Daoy (cell line): ENCODE results near the gene KHSRP. TPM values are rescaled to one million over a fixed set of nuclear protein-coding genes. Genes with fewer than 3 reads are reported as not detected.

ENCODE experiments used
- DNase-seq: peaks from one replicate; pipeline ENCODE4 v3.0.0-alpha.2; 2015; ENCODE audit warnings: low read depth
- total RNA-seq: library from RNA; depleted of rRNA; stranded (reverse); fragments of >200 nt; shearing (Covaris generic); gene quantifications from 2 replicates; pipeline ENCODE4 v1.2.3, GENCODE V29; 2014

KHSRP gene
- total RNA-seq, 1 experiment from 2014 or later = 84.9 TPM

- peak; percentile 97 for DNase-seq
These were observed 31.3 kb downstream of the KHSRP start, which contains the start of gene GTF2F1 for GRCh38 chr19:6393074-6393982. Gene GTF2F1, minus strand, starts transcription at chr19:6393164. Its CDS starts 169 bp downstream, at chr19:6392995.

- DNase-seq = no peak
These were observed 32.2 kb downstream of the KHSRP start for GRCh38 chr19:6392221-6393073.

DNA sequence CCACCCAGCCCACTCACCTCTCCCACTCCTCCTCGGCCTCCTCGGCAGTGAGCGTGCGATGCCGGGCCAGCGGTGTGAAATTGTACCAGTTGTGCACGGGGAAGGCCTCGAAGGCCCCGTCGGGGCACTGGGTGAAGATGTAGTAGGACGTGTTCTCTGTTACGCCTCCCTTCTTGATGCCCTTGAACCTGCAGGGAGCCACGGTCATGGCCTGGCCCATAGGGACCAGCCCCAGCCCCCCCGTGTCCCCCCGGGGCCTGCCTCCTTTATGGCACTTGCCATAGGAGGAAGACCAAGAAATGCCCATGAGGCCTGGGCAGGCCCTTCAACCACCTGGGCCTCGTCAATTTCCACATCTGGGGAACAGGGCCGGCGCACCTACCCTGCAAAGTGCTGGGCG, 37.2 kb downstream of the KHSRP start:
- DNase-seq = no peak

GRCh38 chr19:6384381-6384780, 40.2 kb downstream of the KHSRP start:
- DNase-seq = no peak

DNA sequence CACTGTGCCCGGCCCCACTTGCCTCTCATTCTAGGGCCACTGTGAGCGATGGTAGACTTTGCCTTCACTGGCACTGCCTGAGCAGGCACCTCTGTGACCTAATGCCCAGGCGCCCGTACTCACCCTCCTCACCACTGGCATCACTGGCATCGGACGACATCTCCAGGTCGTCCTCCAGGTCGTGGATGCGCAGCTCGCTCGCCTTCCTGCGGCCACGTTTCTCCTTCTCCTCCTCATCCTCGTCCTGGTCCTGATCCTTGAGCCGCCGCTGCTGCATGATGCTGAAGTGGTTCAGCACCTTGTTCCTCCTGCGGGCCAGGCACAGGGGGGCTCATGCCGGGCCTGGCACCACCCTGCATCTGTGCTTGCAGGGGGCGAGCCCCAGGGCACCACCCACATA, 41.4 kb downstream of the KHSRP start:
- no peak for DNase-seq

- no peak for DNase-seq
These were observed 43.4 kb downstream of the KHSRP start for GRCh38 chr19:6381030-6381750.

GRCh38 chr19:6379744-6380143, 44.9 kb downstream of the KHSRP start:
- no peak for DNase-seq

DNA sequence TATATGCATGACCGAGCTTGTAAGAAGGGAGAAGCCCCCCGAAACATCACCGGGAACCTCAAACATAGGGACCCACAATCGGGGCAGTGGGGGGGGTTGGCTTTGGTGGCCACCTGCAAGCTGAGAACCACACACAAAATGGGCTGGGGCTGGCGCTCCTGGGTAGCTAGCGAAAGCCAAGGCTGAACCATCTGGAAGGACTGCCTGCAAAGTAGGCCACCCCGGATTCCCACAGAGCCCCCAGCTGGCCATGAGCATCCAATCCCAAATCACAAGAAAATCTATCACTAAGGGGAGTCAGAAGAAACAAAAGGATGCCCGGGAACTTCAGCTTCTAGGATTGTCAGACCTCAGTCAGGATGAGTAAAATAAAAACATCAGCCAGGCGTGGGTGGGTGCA, 46.1 kb downstream of the KHSRP start:
- DNase-seq = no peak

DNA sequence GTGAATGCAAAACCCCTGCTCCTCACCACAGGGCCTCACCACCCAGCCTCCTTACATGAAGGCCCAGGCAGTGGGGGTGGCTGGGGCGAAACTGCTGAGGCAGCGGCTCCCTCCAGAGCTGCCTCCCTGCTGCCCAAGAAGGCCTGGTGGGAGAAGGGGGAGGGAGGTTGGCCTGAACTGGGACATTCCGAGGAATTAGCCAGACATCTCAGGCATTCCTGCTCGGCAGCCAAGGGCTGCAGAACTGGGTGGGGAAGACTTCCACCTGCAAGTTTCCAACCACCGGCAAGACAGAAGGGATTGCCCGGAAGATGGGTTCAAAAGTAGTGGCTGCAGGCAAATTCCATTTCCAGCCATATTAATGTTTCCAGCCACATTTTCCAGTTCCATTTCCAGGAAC, 46.6 kb downstream of the KHSRP start:
- no peak for DNase-seq

DNA sequence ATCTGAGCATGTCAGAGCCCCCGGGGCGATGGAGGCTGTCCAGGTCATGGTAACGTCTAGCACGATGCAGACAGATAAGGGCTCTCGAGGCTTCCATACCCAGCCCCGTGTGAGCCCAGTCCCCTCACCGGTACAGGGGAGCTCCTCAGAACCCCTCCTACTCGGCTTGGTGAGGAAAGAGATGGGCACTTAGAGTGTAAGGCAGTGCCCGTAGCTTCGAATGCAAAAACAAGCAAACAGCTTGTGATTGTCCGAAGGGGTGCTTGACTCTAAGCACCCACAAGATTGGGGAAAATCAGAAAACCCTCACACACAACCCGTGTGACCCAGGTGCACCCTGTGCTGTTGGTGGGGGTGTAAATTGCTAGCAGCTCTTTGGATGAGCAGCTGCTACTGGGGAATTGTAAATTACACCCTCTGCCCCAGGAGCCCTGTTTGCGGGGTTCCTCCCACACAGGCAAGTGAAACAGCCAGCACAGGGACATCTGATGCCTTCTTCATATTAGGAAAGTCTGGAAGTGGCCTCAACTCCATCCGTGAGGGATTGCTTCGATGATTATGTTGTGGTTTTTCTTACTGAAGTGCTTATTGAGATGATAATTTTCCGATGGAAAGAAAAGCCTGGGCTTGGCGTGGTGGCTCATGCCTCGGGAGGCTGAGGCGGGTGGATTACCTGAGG, 48.0 kb downstream of the KHSRP start:
- no peak for DNase-seq

- no peak for DNase-seq
These were observed 49.1 kb downstream of the KHSRP start, which contains the start of gene PSPN for GRCh38 chr19:6375411-6376010. Gene PSPN, minus strand, starts transcription at chr19:6375933. Its CDS starts 84 bp downstream, at chr19:6375849.

GRCh38 chr19:6374711-6375410, 49.8 kb downstream of the KHSRP start:
- DNase-seq = no peak

- DNase-seq = no peak
These were observed 50.4 kb downstream of the KHSRP start for GRCh38 chr19:6374161-6374709.

GRCh38 chr19:6373813-6374108, 50.9 kb downstream of the KHSRP start:
- DNase-seq = no peak

DNA sequence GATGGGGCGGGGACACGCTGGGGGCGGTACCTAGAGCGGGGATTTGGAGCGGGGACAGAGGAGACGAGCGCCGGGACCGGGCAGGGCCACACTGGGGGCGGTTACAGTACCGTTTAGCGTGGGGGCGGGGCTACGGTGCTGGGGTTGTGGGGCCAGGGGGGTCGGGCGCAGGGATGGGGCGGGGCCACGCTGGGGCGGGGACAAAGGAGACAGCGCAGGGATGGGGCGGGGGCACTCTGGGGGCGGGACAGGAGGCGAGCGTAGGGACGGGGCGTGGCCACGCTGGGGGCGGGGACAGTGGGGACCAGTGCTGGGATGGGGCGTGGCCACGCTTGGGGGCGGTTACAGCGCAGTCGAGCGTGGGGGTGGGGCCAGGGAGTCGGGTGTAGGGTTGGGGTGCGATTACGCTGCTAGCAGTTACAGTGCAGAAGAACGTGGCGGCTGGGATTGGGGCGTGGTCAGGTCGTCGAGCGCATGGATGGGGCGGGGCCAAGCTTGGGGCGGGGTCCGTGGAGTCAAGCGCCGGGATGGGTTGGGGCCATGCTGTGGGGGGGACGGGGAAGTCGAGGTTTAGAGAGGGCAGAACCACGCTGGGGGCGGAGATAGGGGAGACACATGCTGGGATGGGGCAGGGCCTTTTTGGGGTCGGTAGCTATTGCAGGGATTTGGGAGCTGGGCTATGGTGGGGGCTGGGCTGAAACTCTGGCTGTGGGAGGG, 51.4 kb downstream of the KHSRP start:
- DNase-seq = peak; percentile 99

DNA sequence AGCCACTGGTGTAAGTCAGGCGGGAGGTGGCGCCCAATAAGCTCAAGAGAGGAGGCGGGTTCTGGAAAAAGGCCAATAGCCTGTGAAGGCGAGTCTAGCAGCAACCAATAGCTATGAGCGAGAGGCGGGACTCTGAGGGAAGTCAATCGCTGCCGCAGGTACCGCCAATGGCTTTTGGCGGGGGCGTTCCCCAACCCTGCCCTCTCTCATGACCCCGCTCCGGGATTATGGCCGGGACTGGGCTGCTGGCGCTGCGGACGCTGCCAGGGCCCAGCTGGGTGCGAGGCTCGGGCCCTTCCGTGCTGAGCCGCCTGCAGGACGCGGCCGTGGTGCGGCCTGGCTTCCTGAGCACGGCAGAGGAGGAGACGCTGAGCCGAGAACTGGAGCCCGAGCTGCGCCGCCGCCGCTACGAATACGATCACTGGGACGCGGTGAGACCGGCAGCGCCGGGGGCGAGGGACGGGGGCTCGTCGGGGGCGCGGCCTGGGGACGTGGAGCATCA, 52.0 kb downstream of the KHSRP start, which contains the start of gene ALKBH7:
ALKBH7 (plus strand) TSS at position 201 of the 502 bp plus-strand sequence; CDS start at position 228, 27 bp downstream.
- DNase-seq = peak; percentile 100

DNA sequence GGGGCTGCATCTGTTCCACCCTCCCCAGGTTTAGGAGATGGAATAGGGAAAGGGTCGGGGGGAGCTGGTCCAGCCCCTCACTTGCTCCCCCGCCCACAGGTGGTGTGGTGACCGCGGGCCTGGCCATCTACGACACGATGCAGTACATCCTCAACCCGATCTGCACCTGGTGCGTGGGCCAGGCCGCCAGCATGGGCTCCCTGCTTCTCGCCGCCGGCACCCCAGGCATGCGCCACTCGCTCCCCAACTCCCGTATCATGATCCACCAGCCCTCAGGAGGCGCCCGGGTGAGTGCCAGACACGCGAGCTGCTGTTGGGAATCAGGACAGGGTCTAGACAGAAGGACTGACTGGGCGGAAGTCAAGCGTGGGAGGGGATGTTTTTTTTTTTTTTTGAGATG, 60.3 kb downstream of the KHSRP start:
- DNase-seq = no peak
